ENCODE data around the gene ELOVL7.

DNA sequence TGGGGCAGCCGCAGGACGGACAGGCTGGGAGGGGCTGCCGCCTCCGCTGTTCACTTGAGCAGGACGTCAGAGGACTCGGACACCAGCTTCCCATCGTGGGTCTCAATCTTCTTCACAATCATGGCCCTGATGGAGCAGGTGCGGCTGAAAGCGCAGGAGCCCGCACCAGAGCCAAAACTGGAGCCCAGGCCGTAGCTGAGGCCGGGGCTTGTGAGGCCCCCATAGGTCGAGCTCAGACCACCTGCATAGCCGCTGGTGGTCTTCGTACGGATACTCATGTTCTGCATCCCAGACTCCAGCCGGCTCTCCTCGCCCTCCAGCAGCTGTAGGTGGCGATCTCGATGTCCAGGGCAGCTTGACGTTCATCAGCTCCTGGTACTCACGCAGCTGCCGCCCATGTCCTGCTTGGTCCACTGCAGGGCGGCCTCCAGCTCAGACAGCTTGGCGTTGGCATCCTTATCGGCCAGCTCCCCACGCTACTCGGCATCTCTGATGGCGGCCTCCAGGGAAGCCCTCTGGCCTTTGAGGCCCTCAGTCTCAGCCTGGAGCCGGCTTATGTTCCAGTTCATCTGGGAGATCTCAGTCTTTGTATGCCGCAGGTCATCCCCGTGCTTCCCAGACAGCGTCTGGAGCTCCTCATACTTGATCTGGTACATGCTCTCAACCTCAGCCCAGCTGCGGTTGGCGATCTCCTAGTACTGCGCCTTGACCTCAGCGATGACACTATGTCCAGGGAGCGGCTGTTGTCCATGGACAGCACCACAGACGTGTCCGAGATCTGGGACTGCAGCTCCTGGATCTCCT, 100.4 kb downstream of the ELOVL7 start:
- no peak for TF ChIP-seq RAD21 (IDR thresholded peaks at IDR 0.05; ENCODE audit: insufficient read depth, low read depth, low read length)
- no peak for TF ChIP-seq SRF (IDR thresholded peaks at IDR 0.05; ENCODE audit: low read depth in 2 of 2, low read length in 2 of 2)
- TF ChIP-seq, protein P1, sequence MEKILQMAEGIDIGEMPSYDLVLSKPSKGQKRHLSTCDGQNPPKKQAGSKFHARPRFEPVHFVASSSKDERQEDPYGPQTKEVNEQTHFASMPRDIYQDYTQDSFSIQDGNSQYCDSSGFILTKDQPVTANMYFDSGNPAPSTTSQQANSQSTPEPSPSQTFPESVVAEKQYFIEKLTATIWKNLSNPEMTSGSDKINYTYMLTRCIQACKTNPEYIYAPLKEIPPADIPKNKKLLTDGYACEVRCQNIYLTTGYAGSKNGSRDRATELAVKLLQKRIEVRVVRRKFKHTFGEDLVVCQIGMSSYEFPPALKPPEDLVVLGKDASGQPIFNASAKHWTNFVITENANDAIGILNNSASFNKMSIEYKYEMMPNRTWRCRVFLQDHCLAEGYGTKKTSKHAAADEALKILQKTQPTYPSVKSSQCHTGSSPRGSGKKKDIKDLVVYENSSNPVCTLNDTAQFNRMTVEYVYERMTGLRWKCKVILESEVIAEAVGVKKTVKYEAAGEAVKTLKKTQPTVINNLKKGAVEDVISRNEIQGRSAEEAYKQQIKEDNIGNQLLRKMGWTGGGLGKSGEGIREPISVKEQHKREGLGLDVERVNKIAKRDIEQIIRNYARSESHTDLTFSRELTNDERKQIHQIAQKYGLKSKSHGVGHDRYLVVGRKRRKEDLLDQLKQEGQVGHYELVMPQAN (conservative IDR thresholded peaks at IDR 0.05), result no peak
- no peak for TF ChIP-seq BRCA1 (IDR thresholded peaks at IDR 0.05; ENCODE audit: low read depth, low read length)
- TF ChIP-seq, protein P2, sequence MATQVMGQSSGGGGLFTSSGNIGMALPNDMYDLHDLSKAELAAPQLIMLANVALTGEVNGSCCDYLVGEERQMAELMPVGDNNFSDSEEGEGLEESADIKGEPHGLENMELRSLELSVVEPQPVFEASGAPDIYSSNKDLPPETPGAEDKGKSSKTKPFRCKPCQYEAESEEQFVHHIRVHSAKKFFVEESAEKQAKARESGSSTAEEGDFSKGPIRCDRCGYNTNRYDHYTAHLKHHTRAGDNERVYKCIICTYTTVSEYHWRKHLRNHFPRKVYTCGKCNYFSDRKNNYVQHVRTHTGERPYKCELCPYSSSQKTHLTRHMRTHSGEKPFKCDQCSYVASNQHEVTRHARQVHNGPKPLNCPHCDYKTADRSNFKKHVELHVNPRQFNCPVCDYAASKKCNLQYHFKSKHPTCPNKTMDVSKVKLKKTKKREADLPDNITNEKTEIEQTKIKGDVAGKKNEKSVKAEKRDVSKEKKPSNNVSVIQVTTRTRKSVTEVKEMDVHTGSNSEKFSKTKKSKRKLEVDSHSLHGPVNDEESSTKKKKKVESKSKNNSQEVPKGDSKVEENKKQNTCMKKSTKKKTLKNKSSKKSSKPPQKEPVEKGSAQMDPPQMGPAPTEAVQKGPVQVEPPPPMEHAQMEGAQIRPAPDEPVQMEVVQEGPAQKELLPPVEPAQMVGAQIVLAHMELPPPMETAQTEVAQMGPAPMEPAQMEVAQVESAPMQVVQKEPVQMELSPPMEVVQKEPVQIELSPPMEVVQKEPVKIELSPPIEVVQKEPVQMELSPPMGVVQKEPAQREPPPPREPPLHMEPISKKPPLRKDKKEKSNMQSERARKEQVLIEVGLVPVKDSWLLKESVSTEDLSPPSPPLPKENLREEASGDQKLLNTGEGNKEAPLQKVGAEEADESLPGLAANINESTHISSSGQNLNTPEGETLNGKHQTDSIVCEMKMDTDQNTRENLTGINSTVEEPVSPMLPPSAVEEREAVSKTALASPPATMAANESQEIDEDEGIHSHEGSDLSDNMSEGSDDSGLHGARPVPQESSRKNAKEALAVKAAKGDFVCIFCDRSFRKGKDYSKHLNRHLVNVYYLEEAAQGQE (IDR thresholded peaks at IDR 0.05; ENCODE audit: low read depth, low read length), result no peak
- TF ChIP-seq EZH2 (IDR thresholded peaks at IDR 0.05; ENCODE audit: borderline replicate concordance, control insufficient read depth, low read depth, low read length), result no peak
- no peak for TF ChIP-seq MYC (IDR thresholded peaks at IDR 0.05; ENCODE audit: insufficient read depth, insufficient read length, insufficient replicate concordance, low read length, severe bottlenecking)
- TF ChIP-seq, protein P3, sequence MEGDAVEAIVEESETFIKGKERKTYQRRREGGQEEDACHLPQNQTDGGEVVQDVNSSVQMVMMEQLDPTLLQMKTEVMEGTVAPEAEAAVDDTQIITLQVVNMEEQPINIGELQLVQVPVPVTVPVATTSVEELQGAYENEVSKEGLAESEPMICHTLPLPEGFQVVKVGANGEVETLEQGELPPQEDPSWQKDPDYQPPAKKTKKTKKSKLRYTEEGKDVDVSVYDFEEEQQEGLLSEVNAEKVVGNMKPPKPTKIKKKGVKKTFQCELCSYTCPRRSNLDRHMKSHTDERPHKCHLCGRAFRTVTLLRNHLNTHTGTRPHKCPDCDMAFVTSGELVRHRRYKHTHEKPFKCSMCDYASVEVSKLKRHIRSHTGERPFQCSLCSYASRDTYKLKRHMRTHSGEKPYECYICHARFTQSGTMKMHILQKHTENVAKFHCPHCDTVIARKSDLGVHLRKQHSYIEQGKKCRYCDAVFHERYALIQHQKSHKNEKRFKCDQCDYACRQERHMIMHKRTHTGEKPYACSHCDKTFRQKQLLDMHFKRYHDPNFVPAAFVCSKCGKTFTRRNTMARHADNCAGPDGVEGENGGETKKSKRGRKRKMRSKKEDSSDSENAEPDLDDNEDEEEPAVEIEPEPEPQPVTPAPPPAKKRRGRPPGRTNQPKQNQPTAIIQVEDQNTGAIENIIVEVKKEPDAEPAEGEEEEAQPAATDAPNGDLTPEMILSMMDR (IDR thresholded peaks at IDR 0.05 in 2 of 3, conservative IDR thresholded peaks at IDR 0.05 in 1 of 3; ENCODE audit: control insufficient read depth in 2 of 3, extremely low read depth in 1 of 3, insufficient read depth in 1 of 3, low read depth in 3 of 3, low read length in 3 of 3), result no peak
- no peak for TF ChIP-seq MXI1 (IDR thresholded peaks at IDR 0.05; ENCODE audit: low read depth, low read length)
- no peak for TF ChIP-seq RCOR1 (conservative IDR thresholded peaks at IDR 0.05; ENCODE audit: low read depth, low read length)
- no peak for TF ChIP-seq JUND (IDR thresholded peaks at IDR 0.05; ENCODE audit: low read depth, low read length)
